ENCODE measurements around the gene EXOC3L1. TPM values are rescaled to one million over a fixed set of nuclear protein-coding genes. Genes with fewer than 3 reads are reported as not detected.
A peak's percentile ranks its signal among the peaks of the same experiment; 100 is the strongest.

EXOC3L1 gene
- polyA plus RNA-seq, 1 experiment: not detected

DNA sequence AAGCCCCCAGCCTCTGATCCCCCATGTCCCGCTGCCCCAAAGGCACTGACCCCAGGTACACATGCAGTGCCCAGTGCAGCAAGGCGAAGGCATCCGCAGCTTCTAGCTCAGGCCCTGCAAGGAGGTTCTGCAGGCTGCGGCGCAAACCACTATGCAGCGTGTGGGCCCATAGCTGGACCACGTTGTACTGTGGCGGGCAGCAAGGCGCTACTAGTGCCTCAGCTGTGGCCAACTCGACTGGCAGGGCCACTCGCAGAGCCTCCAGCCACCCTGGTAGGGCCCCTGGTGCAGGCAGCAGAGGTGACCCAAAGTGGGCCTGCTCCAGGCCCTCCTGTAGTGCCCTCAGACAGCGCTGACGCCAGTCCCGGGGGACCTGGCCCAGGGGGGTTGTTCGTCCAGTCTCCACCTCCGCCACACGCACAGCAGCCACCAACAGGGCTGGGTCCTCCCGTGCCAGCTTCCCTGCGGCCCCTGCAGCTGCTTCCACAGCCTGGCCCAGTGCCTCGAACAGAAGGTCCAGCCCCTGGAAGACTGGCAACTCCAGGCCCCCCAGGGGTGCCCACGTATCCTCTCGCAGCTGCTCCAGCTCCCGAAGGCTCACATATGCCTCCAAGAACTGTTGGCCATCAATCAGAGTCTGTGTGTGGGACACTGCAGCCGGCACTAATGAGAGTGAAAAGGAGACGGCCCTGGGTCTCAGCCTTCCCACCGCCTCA is 2.6 kb downstream of the EXOC3L1 start:
- CTCF ChIA-PET: interaction anchor here (0.6 kb wide), 1 partner anchor 233 kb away, joined by 4 read pairs; no protein-coding TSS in a partner anchor
- DNase-seq (ENCODE audit: low read depth, low spot score): no peak
- POLR2A ChIA-PET: interaction anchor here (0.6 kb wide), 1 partner anchor 167 kb away, joined by 3 read pairs; no protein-coding TSS in a partner anchor
- Histone ChIP-seq H3K27me3 (ENCODE audit: control insufficient read depth, insufficient read depth, low read length) (no peaks in the 10 kb centered on the region), H3K9me3 (ENCODE audit: control insufficient read depth, insufficient read depth, low read length) (no peaks in the 10 kb centered on the region; the same call in 1 of the 2 replicates), H3K27ac (ENCODE audit: low read depth, low read length) (no peak overlapping the region), H3K4me3 (ENCODE audit: low read depth, low read length) (no peak overlapping the region)
- no peak for TF ChIP-seq CTCF (IDR thresholded peaks at IDR 0.05; ENCODE audit: low read depth, low read length)

DNA sequence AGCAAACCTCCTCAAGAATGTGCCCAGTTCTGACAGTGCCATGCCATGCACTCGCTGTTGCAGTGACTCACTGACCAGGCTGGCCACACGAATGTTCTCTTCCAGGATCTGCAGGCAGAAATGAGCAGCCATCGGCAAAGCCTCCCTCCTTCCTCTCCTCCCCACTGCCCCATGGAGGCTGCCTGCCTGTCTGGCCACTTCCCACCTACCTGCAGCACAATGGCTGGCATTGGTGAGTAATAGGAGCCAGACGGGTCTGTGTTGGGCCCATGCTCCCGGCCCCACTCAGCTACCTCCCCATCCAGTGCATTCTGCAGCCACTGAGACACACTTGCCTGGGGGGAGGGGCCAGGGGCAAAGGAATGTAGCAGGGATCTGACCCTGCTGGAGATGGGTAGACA is 3.4 kb downstream of the EXOC3L1 start:
- ChIA-PET CTCF (no interaction called here), POLR2A (interaction anchor here (0.6 to 0.7 kb wide), 2 partner anchors 11 to 167 kb away, joined by 3 to 4 read pairs; no protein-coding TSS in a partner anchor)
- Histone ChIP-seq H3K27ac (ENCODE audit: low read depth, low read length) (no peak overlapping the region), H3K4me3 (ENCODE audit: low read depth, low read length) (no peak overlapping the region), H3K27me3 (ENCODE audit: control insufficient read depth, insufficient read depth, low read length) (no peaks in the 10 kb centered on the region), H3K9me3 (ENCODE audit: control insufficient read depth, insufficient read depth, low read length) (no peaks in the 10 kb centered on the region; the same call in 1 of the 2 replicates)
- TF ChIP-seq CTCF (IDR thresholded peaks at IDR 0.05; ENCODE audit: low read depth, low read length): no peak
- no peak for DNase-seq (ENCODE audit: low read depth, low spot score)

GRCh38 chr16:67185651-67186134 is 4.2 kb downstream of the EXOC3L1 start:
- POLR2A ChIA-PET: interaction anchor here (0.5 to 1.2 kb wide), 8 partner anchors 13 to 78 kb away, joined by 3 to 5 read pairs (median 3); partner anchors contain the start of genes B3GNT9, NOL3 and SLC9A5
- CTCF ChIA-PET: interaction anchor here (0.7 to 1.9 kb wide), 14 partner anchors 10 to 232 kb away, joined by 3 to 18 read pairs (median 6); no protein-coding TSS in a partner anchor
- DNase-seq (ENCODE audit: low read depth, low spot score): no peak
- H3K27ac ChIP-seq (ENCODE audit: low read depth, low read length): no peak overlapping the region
- 0 out of 2 replicates have a peak overlapping the region, but pooled peaks have one; percentile 18 for H3K4me3 ChIP-seq (ENCODE audit: low read depth, low read length)
- H3K9me3 ChIP-seq (ENCODE audit: control insufficient read depth, insufficient read depth, low read length): no peaks in the 10 kb centered on the region; the same call in 1 of the 2 replicates
- H3K27me3 ChIP-seq (ENCODE audit: control insufficient read depth, insufficient read depth, low read length): no peaks in the 10 kb centered on the region
- no peak for TF ChIP-seq CTCF (IDR thresholded peaks at IDR 0.05; ENCODE audit: low read depth, low read length)

DNA sequence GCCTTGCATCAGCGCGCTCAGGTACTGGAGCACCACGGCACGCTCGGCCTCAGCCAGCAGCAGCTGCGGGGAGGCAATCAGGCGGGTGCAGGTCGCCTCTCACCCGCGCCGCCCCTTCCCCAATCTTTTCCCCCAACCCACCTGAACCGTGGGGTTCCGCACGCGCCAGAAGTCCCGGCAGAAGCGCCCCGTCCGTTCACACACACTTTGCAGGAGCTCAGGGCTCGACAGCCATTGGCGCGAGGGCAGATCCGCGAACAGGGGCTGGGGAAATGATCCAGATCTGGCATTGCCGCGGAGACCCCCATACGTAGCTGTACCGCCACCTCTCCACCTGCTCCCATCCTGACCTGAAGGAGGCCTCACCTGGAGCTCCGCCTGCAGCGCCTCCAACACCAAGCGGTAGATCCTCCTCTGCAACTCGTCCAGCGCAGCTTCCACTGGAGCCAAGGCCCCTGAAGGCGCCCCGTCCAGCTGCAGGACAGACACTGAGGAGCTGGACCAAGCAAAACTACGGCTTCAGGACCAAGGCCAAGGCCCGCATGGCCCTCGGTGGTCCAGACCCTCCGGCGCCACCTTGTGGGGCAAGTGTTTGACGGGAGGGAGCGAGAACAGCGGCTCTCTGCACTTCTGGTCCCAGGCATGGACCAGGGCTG is 4.8 kb downstream of the EXOC3L1 start:
- Histone ChIP-seq H3K4me3 (ENCODE audit: low read depth, low read length) (no peak overlapping the region), H3K27ac (ENCODE audit: low read depth, low read length) (no peak overlapping the region)
- CTCF ChIA-PET: interaction anchor here (0.6 to 1.9 kb wide), 21 partner anchors 9 to 938 kb away, joined by 3 to 18 read pairs (median 4); no protein-coding TSS in a partner anchor

More for the DNA sequence above, 4.8 kb downstream of the EXOC3L1 start:
- no peaks in the 10 kb centered on the region; the same call in 1 of the 2 replicates for H3K9me3 ChIP-seq (ENCODE audit: control insufficient read depth, insufficient read depth, low read length)
- POLR2A ChIA-PET: interaction anchor here (0.5 to 1.2 kb wide), 9 partner anchors 12 to 79 kb away, joined by 3 to 5 read pairs (median 3); partner anchors contain the start of genes B3GNT9, NOL3, SLC9A5 and TMEM208
- peak; percentile 88 for TF ChIP-seq CTCF (IDR thresholded peaks at IDR 0.05; ENCODE audit: low read depth, low read length)
- no peaks in the 10 kb centered on the region for H3K27me3 ChIP-seq (ENCODE audit: control insufficient read depth, insufficient read depth, low read length)
- peak; percentile 79 for DNase-seq (ENCODE audit: low read depth, low spot score)
